ENCODE measurements around the gene EFHC1.
A peak's percentile ranks its signal among the peaks of the same experiment; 100 is the strongest.
"Not testable (repeated sequence)": the region's sequence is repeated elsewhere in the genome, so short reads cannot be mapped to it uniquely, and the experiment has no call there.

The EFHC1 gene, protein sequence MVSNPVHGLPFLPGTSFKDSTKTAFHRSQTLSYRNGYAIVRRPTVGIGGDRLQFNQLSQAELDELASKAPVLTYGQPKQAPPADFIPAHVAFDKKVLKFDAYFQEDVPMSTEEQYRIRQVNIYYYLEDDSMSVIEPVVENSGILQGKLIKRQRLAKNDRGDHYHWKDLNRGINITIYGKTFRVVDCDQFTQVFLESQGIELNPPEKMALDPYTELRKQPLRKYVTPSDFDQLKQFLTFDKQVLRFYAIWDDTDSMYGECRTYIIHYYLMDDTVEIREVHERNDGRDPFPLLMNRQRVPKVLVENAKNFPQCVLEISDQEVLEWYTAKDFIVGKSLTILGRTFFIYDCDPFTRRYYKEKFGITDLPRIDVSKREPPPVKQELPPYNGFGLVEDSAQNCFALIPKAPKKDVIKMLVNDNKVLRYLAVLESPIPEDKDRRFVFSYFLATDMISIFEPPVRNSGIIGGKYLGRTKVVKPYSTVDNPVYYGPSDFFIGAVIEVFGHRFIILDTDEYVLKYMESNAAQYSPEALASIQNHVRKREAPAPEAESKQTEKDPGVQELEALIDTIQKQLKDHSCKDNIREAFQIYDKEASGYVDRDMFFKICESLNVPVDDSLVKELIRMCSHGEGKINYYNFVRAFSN

DNA sequence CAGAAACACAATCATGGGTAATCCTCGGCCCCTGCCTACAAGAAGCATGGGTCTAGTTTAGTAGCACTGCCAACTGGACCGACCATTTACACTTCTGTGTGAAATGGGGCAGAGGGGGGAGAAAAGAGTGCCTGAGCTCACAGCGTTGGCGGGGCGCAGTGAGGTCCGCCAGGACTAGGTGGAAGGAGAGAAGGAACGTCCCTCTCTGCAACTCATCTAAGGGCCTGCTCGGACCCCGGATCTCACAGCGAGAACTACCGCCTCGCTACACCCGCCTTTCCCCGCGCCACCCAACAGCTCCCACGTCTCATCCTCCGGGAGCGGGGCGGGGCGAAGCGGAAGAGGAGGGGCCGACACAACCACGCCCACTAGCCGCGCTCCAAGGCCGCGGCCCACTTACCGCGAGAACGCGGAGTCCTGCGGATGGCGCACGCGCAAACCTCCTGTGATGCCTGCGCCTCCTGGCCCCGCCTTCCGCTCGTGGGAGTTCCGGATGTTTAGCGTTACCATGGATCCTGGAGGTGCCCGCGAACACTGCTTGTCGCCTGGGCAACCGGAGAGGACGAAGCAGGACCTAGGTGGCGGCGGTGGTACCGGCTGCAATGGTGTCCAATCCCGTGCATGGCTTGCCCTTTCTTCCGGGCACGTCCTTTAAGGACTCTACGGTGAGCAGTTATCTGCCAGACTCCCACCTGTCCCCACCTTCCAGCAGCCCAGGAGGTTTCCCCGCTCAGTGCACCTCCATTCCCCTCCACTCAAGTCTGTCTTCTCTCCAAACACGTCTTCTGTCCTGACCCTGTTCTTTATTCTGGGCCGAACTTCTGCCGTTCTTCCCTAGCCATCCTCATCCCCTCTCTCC lies at the start of gene EFHC1:
TSS of gene EFHC1 (plus strand) at position 534 of the 859 bp plus-strand sequence. CDS start at position 603, 69 bp downstream.
- peak; percentile 99 for DNase-seq (ENCODE audit: low read depth, low spot score)

- DNase-seq (ENCODE audit: low read depth, low spot score) = no peak
These were observed 48.4 kb upstream of the EFHC1 start for GRCh38 chr6:52371656-52372191.

DNA sequence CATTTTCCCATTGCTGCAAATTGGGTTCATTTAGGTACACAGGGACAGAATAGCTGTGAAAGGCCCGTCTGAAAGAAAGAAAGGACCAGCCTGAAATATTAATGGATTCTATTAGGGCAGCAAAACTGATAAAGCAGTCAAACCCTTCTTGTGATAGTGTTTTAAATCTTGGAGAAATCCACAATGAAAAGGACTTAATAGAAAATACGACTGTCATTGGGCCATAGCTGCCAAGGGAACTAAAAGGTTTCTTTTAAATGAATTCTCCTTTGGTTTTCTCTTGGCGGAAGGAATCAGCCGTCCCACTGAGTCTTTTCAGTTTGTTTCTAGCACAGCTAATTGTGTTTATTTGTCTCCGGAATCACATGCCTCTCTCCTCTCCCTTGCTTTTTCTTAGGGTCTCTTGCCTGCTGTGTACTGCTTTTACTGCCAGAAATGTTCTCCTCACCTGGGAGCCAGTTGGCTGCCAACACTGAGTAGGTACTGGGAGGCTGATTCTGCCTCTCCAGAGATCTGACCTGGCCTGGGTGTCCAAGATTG lies 46.9 kb upstream of the EFHC1 start:
- no peak for DNase-seq (ENCODE audit: low read depth, low spot score)

- DNase-seq (ENCODE audit: low read depth, low spot score) = no peak
These were observed 45.9 kb upstream of the EFHC1 start for GRCh38 chr6:52374247-52374646.

GRCh38 chr6:52375780-52376556 lies 44.2 kb upstream of the EFHC1 start:
- DNase-seq (ENCODE audit: low read depth, low spot score) = no peak

- no peak for DNase-seq (ENCODE audit: low read depth, low spot score)
These were observed 43.4 kb upstream of the EFHC1 start for GRCh38 chr6:52376763-52377162.

GRCh38 chr6:52377538-52378221 lies 42.5 kb upstream of the EFHC1 start:
- DNase-seq (ENCODE audit: low read depth, low spot score) = no peak

- no peak for DNase-seq (ENCODE audit: low read depth, low spot score)
These were observed 38.9 kb upstream of the EFHC1 start for GRCh38 chr6:52381249-52381648.

DNA sequence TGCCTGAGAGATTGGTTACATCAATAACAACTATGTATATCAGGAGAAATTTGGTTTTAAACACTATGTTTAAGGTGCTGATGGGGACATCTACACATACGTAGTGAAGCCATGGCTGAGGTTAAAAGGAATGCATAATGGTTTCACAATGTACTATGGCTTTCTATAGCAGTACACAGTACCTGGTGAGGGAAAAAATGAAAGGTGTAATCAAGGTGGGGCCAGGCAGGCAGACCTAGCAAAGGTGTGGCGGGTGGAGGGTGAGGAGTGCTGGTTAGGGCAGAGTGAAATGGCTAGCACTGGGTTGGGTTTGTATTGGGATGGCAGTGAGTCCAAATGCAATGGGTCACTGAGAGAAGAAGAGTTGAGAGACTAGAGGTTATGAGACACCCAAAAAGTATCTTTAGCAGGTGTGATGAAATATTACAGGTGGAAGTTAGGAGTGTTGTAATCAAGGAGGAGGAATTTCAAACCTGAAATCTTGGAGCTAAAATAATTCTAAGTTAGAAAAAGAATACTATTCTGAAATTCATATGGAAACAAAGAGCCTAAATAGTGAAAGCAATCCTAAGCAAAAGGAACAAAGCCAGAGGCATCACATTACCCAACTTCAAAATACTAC lies 35.9 kb upstream of the EFHC1 start:
- no peak for DNase-seq (ENCODE audit: low read depth, low spot score)

GRCh38 chr6:52385074-52385473 lies 35.1 kb upstream of the EFHC1 start:
- DNase-seq (ENCODE audit: low read depth, low spot score) = no peak

- not testable (repeated sequence) for DNase-seq (ENCODE audit: low read depth, low spot score)
These were observed 32.0 kb upstream of the EFHC1 start for GRCh38 chr6:52388119-52388518.

DNA sequence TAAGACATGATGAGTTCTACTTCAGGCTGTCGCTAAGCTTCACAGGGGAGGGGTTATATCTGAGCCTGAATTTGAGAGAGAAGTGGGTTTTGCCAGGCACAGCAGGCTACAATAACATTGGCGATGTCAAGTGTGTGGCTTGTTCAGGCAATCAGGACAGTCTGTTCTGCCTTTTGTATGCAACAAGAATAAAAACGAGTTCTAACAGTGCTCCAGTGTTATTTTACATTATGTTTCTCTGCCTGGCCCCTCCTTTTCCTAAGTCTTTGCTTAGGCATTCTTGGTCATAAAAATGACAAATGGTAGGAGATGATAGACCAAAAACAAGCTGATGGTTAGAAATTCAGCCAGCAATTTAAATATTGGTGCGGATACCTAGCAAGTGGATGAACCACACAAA lies 31.4 kb upstream of the EFHC1 start:
- no peak for DNase-seq (ENCODE audit: low read depth, low spot score)

- DNase-seq (ENCODE audit: low read depth, low spot score) = no peak
These were observed 30.9 kb upstream of the EFHC1 start for GRCh38 chr6:52389264-52389625.

DNA sequence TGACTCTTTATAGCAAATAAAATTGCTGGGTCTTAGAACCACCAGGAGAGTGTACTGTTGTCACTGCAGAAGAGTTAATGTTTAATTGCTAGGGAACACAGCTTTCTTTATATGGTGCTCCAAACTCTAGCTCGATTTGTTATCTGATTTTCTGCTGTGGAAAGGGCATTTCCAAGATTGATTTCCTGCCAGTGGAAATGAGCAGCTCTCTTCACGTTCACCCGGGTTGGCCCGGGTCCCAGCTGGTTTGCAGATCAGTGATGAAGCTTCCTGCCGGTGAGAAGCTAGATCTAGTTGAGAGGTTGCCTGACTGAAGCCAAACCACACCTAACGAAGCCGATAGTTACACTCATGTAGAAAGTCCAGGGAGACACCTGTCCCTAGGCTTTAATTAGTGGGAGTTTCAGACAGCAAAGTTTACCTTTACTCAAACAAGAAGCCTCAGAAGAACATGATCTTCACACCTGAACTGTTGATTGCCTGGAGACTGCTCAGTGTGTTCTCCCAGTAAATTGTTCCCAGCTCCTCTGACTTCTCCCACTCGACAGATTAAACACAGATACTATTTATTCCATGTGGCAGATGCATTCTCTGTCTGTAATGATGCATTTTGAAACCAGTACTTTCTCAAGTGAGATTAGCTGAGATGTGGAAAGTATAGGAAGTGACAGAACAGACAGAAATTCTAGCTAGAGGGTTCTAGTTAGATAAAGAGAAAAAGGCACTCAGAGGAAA lies 30.3 kb upstream of the EFHC1 start:
- DNase-seq (ENCODE audit: low read depth, low spot score) = no peak

GRCh38 chr6:52390361-52390727 lies 29.8 kb upstream of the EFHC1 start:
- DNase-seq (ENCODE audit: low read depth, low spot score) = no peak

GRCh38 chr6:52391599-52391998 lies 28.5 kb upstream of the EFHC1 start:
- DNase-seq (ENCODE audit: low read depth, low spot score) = no peak

DNA sequence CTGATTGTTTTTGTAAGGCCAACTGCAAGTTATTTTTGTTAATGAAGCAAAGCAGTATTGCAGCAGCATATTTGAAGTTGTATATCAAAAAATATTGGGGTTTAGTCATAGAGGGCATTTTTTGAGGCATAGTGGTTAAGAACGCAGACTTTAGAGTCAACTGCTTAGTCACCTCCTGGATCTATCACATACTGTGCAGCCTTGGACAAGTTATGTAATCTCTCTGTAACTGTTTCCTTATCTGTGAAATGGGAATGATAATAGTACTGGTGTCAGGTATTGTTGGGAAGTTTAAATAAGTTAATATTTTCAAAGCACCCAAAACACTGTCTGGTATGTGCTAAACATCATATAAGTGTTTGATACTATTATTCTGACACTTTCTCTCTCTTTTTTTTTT lies 27.2 kb upstream of the EFHC1 start:
- no peak for DNase-seq (ENCODE audit: low read depth, low spot score)

GRCh38 chr6:52393780-52394179 lies 26.4 kb upstream of the EFHC1 start:
- no peak for DNase-seq (ENCODE audit: low read depth, low spot score)

DNA sequence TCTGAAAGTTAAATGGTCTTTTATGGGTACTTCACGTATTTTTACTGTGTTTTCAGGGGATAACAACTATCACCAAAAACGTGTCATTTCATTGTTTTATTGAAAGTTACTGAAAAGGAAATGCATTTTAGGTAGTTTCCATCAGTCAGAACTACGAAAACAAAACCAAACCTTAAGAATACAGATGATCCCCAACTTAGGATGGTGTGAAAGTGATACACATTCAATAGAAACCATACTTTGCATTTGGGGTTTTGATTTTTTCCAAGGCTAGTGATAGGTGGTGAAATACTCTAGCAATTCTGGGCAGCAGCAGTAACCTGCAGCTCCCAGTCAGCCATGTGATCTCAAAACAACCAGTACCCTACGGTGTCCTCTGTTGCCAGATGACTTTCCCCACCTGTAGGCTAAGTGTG lies 25.9 kb upstream of the EFHC1 start:
- no peak for DNase-seq (ENCODE audit: low read depth, low spot score)
